Stimulated activated naive CD8-positive, alpha-beta T cell treated with anti-CD3 and anti-CD28 coated beads, Interleukin-15, Interleukin-2, amounts not matched to agents 100 ng/mL and 50 ng/mL, for 24 hours (primary cell): ENCODE measurements around the gene NOD2.

Source experiments
- H3K27ac Mint-ChIP-seq: one replicate; pipeline ENCODE4 v1.8.0; 2021; ENCODE audit warnings: mild to moderate bottlenecking, mixed read lengths
- H3K27me3 Mint-ChIP-seq: one replicate; pipeline ENCODE4 v1.8.0; 2021; ENCODE audit warnings: mixed read lengths
- H3K36me3 Mint-ChIP-seq: one replicate; pipeline ENCODE4 v1.8.0; 2021; ENCODE audit warnings: low read depth, mixed read lengths
- H3K4me1 Mint-ChIP-seq: one replicate; pipeline ENCODE4 v1.8.0; 2021; ENCODE audit warnings: low read depth, mixed read lengths
- H3K4me3 Mint-ChIP-seq: one replicate; pipeline ENCODE4 v1.8.0; 2021; ENCODE audit warnings: mild to moderate bottlenecking, mixed read lengths
- H3K9me3 Mint-ChIP-seq: one replicate; pipeline ENCODE4 v1.8.0; 2021; ENCODE audit warnings: mixed read lengths

NOD2 gene

GRCh38 chr16:50745940-50746339 is 52.5 kb downstream of the NOD2 start:
- H3K36me3 Mint-ChIP-seq: peaks cover 36% of the 10 kb centered on the region
- peak overlapping the region; percentile 89 for H3K4me3 Mint-ChIP-seq
- no peaks in the 10 kb centered on the region for H3K27me3 Mint-ChIP-seq
- H3K27ac Mint-ChIP-seq: peak overlapping the region; percentile 96
- H3K4me1 Mint-ChIP-seq: peaks cover 80% of the 10 kb centered on the region
- H3K9me3 Mint-ChIP-seq: no peaks in the 10 kb centered on the region

DNA sequence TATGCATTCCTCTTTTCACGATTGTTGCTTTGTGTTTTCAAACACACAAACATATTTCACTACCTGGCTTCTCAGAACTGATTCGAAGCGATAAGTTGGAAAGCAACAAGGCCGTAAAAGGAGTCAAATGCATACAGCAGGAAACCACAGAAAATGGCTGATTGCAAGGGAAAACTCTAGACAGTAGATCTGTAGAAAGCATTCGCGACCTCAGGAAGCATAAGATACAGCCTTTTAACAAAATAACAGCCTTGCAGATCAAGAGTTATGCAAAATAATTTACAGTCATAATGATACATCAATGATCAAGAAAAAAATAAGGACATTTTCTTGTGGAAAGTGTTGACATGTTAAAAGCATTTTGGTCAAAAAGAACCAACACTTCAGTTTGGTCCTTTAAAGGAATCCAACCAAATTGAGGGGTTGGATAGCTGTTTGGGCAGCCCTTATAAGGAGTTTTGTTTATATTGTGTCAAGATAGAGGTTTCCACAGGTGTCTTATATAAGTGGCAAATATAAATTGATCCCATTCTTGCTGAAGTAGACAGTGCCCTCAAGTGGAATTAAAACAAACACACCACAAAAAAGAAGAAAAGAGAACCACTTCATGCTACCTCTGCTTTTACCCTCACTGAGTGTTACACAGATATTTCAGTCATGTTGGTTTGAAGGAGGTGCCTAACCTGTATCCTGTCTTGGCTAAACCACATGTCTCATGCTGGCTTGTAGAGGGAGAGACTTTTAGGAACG is 54.0 kb downstream of the NOD2 start:
- H3K36me3 Mint-ChIP-seq: peaks cover 47% of the 10 kb centered on the region
- H3K9me3 Mint-ChIP-seq: no peaks in the 10 kb centered on the region

DNA sequence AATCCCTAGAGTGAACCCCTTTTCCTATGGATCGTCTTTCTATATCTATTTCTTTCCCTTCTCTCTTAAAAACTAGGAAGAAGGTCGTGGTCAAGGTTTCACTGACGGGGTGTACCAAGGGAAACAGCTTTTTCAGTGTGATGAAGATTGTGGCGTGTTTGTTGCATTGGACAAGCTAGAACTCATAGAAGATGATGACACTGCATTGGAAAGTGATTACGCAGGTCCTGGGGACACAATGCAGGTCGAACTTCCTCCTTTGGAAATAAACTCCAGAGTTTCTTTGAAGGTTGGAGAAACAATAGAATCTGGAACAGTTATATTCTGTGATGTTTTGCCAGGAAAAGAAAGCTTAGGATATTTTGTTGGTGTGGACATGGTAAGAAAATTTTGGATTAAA is 58.1 kb downstream of the NOD2 start:
- Mint-ChIP-seq H3K27me3 (no peaks in the 10 kb centered on the region), H3K27ac (no peak overlapping the region), H3K4me1 (peaks cover 75% of the 10 kb centered on the region), H3K9me3 (no peaks in the 10 kb centered on the region), H3K4me3 (peak overlapping the region; percentile 20), H3K36me3 (peaks cover 67% of the 10 kb centered on the region)

More for the DNA sequence above, 54.0 kb downstream of the NOD2 start:
- Mint-ChIP-seq H3K27me3 (no peaks in the 10 kb centered on the region), H3K4me3 (peak overlapping the region; percentile 81), H3K4me1 (peaks cover 85% of the 10 kb centered on the region), H3K27ac (peak overlapping the region; percentile 92)

DNA sequence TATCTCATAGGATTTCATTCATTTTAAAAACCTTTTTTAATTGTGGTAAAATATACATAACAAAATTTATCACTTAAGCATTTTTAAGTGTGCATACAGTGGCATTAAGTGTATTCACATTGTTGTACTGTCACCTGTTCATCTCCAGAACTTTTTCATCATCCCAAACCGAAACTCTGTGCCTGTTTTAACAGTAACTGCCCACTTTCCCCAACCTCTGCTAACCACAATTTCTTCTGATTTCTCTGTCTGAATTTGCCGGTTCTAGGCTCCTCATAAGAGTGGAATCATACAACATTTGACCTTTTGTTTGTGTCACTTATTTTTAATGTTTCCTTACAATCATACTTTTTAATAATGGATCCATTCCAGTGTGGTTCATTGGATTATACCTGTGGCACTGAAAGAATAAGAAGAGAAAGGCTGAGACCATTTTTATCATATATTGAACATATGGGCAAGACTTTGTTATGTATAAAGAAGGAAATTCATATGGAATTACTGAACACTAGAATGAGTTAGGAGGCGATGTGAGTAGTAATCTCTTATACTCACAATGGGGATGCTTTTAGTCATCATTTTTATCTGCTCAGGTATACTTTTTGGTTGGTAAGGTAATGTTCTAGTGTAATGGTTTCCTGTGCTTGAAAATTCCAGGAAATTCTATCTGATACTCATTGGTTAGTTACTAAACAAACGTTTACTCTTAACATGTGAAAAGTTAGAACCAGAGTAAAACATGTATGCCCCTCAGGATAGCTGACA is 59.2 kb downstream of the NOD2 start:
- Mint-ChIP-seq H3K27ac (peak overlapping the region; percentile 43), H3K36me3 (peaks cover 67% of the 10 kb centered on the region), H3K4me3 (peak overlapping the region; percentile 18), H3K27me3 (no peaks in the 10 kb centered on the region), H3K9me3 (no peaks in the 10 kb centered on the region), H3K4me1 (peaks cover 75% of the 10 kb centered on the region)

GRCh38 chr16:50756473-50756872 is 63.1 kb downstream of the NOD2 start:
- H3K4me1 Mint-ChIP-seq: peaks cover 72% of the 10 kb centered on the region

DNA sequence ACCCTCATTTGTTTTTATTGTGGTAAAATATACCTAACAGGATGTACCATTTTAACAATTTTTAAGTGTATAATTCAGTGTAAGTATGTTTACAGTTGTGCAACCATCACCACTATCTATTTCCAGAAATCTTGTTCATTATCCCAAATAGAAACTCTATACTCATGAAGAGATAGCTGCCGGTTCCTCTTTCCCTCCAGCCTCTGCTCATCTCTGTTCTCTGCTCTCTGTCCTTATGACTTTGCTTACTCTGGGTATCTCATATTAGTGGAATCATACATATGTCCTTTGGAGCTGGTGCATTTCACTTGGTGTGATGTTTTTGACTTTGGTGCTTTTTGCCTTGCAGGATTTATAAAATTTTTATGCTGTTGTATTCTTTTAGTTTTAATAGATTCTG is 67.9 kb downstream of the NOD2 start:
- Mint-ChIP-seq H3K4me1 (peaks cover 87% of the 10 kb centered on the region), H3K27me3 (no peaks in the 10 kb centered on the region), H3K4me3 (no peak overlapping the region), H3K36me3 (peaks cover 70% of the 10 kb centered on the region), H3K27ac (peak overlapping the region; percentile 24), H3K9me3 (no peaks in the 10 kb centered on the region)

More at GRCh38 chr16:50756473-50756872, 63.1 kb downstream of the NOD2 start:
- no peaks in the 10 kb centered on the region for H3K27me3 Mint-ChIP-seq
- peaks cover 75% of the 10 kb centered on the region for H3K36me3 Mint-ChIP-seq
- H3K27ac Mint-ChIP-seq: no peak overlapping the region
- H3K4me3 Mint-ChIP-seq: no peak overlapping the region
- no peaks in the 10 kb centered on the region for H3K9me3 Mint-ChIP-seq

- Mint-ChIP-seq H3K27me3 (no peaks in the 10 kb centered on the region), H3K4me3 (no peak overlapping the region), H3K27ac (no peak overlapping the region), H3K9me3 (no peaks in the 10 kb centered on the region), H3K36me3 (peaks cover 72% of the 10 kb centered on the region), H3K4me1 (peaks cover 87% of the 10 kb centered on the region)
Measured at GRCh38 chr16:50762241-50762640, 68.8 kb downstream of the NOD2 start.

DNA sequence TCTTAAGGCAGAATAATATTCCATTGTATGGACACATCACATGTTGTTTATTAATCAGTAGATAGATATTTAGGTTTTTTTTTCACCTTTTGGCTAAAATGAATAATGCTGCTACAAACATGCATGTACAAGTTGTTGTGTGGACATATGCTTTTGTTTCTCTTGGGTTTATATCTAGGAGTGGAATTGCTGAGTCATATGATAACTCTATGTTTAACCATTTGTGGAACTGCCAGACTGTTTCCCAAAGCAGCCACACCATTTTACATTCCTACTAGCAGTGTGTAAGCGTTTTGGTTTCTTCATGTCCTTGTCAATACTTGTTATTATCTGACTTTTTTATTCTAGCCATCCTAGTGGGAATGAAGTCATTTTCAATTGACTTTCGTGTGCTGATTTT is 69.8 kb downstream of the NOD2 start:
- H3K27ac Mint-ChIP-seq: no peak overlapping the region
- H3K36me3 Mint-ChIP-seq: peaks cover 75% of the 10 kb centered on the region
- H3K4me3 Mint-ChIP-seq: no peak overlapping the region
- H3K9me3 Mint-ChIP-seq: no peaks in the 10 kb centered on the region
- peaks cover 90% of the 10 kb centered on the region for H3K4me1 Mint-ChIP-seq
- H3K27me3 Mint-ChIP-seq: no peaks in the 10 kb centered on the region

- Mint-ChIP-seq H3K27ac (peak overlapping the region; percentile 29), H3K36me3 (peaks cover 82% of the 10 kb centered on the region), H3K9me3 (no peaks in the 10 kb centered on the region), H3K27me3 (no peaks in the 10 kb centered on the region), H3K4me1 (peaks cover 96% of the 10 kb centered on the region), H3K4me3 (peak overlapping the region; percentile 30)
Measured at GRCh38 chr16:50765260-50765659, 71.9 kb downstream of the NOD2 start.

- Mint-ChIP-seq H3K36me3 (peaks cover 79% of the 10 kb centered on the region), H3K27ac (peak overlapping the region; percentile 29), H3K4me1 (peaks cover 95% of the 10 kb centered on the region), H3K27me3 (no peaks in the 10 kb centered on the region), H3K9me3 (no peaks in the 10 kb centered on the region), H3K4me3 (peak overlapping the region; percentile 30)
Measured at GRCh38 chr16:50765861-50766260, 72.5 kb downstream of the NOD2 start.

- peaks cover 4% of the 10 kb centered on the region for H3K9me3 Mint-ChIP-seq
- peak overlapping the region; percentile 2 for H3K4me3 Mint-ChIP-seq
- H3K27me3 Mint-ChIP-seq: no peaks in the 10 kb centered on the region
- H3K36me3 Mint-ChIP-seq: peaks cover 83% of the 10 kb centered on the region
- H3K4me1 Mint-ChIP-seq: peaks cover 95% of the 10 kb centered on the region
- H3K27ac Mint-ChIP-seq: peak overlapping the region; percentile 29
Measured at GRCh38 chr16:50767197-50767596, 73.8 kb downstream of the NOD2 start.

GRCh38 chr16:50771366-50771765 is 78.0 kb downstream of the NOD2 start:
- Mint-ChIP-seq H3K4me1 (peaks cover 83% of the 10 kb centered on the region), H3K27me3 (no peaks in the 10 kb centered on the region), H3K9me3 (peaks cover 4% of the 10 kb centered on the region), H3K4me3 (no peak overlapping the region), H3K27ac (no peak overlapping the region), H3K36me3 (peaks cover 69% of the 10 kb centered on the region)

DNA sequence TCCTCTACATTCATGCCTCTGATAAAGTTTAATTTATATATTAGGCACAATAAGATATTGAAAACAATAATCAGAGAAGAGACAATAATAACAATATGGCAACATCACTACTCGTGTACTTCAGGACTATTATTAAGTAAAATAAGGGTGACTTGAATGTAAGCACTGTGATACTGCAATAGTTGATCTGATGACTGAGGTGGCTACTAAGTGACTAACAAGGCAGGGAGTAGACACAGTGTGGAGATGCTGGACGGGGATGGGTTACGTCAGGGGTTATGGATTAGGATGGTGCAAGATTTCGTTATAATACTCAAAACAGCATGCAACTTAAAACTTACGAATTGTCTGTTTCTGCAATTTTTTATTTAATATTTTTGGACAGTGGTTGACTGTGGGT is 81.0 kb downstream of the NOD2 start:
- peaks cover 4% of the 10 kb centered on the region for H3K9me3 Mint-ChIP-seq
- H3K27ac Mint-ChIP-seq: no peak overlapping the region
- H3K4me1 Mint-ChIP-seq: peaks cover 74% of the 10 kb centered on the region
- no peak overlapping the region for H3K4me3 Mint-ChIP-seq
- no peaks in the 10 kb centered on the region for H3K27me3 Mint-ChIP-seq
- H3K36me3 Mint-ChIP-seq: peaks cover 54% of the 10 kb centered on the region

- peaks cover 69% of the 10 kb centered on the region for H3K4me1 Mint-ChIP-seq
- no peaks in the 10 kb centered on the region for H3K27me3 Mint-ChIP-seq
- H3K27ac Mint-ChIP-seq: no peak overlapping the region
- H3K36me3 Mint-ChIP-seq: peaks cover 55% of the 10 kb centered on the region
- no peak overlapping the region for H3K4me3 Mint-ChIP-seq
- peaks cover 4% of the 10 kb centered on the region for H3K9me3 Mint-ChIP-seq
Measured at GRCh38 chr16:50774960-50775359, 81.6 kb downstream of the NOD2 start.

- H3K27me3 Mint-ChIP-seq: no peaks in the 10 kb centered on the region
- peaks cover 60% of the 10 kb centered on the region for H3K36me3 Mint-ChIP-seq
- no peak overlapping the region for H3K27ac Mint-ChIP-seq
- peaks cover 66% of the 10 kb centered on the region for H3K4me1 Mint-ChIP-seq
- H3K4me3 Mint-ChIP-seq: no peak overlapping the region
- peaks cover 4% of the 10 kb centered on the region for H3K9me3 Mint-ChIP-seq
Measured at GRCh38 chr16:50776037-50776436, 82.6 kb downstream of the NOD2 start.
